HG03060 (cell line): ENCODE results near the gene IFI35.
"Not testable (repeated sequence)": the region's sequence is repeated elsewhere in the genome, so short reads cannot be mapped to it uniquely, and the experiment has no call there.

Experiments
- ATAC-seq: cut with Tn5 transposase; IDR thresholded peaks from one replicate; pipeline ENCODE4 v1.9.1; 2021; ENCODE audit warnings: low read depth, moderate number of reproducible peaks; ENCODE audit not compliant: unreplicated experiment

Gene IFI35

GRCh38 chr17:42997390-42997983 lies 9.1 kb upstream of the IFI35 start:
- ATAC-seq = no peak

- ATAC-seq = peak; percentile 90
These were observed 8.3 kb upstream of the IFI35 start, which contains the start of gene RPL27 for GRCh38 chr17:42997984-42998938. TSS of gene RPL27 (plus strand) at chr17:42998419. CDS start at chr17:42998751, 332 bp downstream.

- ATAC-seq = no peak
These were observed 7.5 kb upstream of the IFI35 start for GRCh38 chr17:42999003-42999525.

GRCh38 chr17:43000894-43001293 lies 5.7 kb upstream of the IFI35 start:
- ATAC-seq = not testable (repeated sequence)

GRCh38 chr17:43003542-43004172 lies 2.9 kb upstream of the IFI35 start:
- no peak for ATAC-seq

GRCh38 chr17:43010667-43011308 lies 4.2 kb downstream of the IFI35 start:
- ATAC-seq = no peak

- no peak for ATAC-seq
These were observed 5.3 kb downstream of the IFI35 start for GRCh38 chr17:43011728-43012472.

- ATAC-seq = no peak
These were observed 6.7 kb downstream of the IFI35 start for GRCh38 chr17:43013296-43013695.

GRCh38 chr17:43014020-43014648 lies 7.5 kb downstream of the IFI35 start:
- no peak for ATAC-seq

GRCh38 chr17:43014649-43015542 lies 8.3 kb downstream of the IFI35 start:
- no peak for ATAC-seq

- ATAC-seq = no peak
These were observed 9.0 kb downstream of the IFI35 start for GRCh38 chr17:43015579-43015978.

GRCh38 chr17:43016216-43016615 lies 9.6 kb downstream of the IFI35 start:
- ATAC-seq = no peak

- no peak for ATAC-seq
These were observed 11.6 kb downstream of the IFI35 start for GRCh38 chr17:43018008-43018853.

GRCh38 chr17:43018932-43019331 lies 12.3 kb downstream of the IFI35 start:
- ATAC-seq = no peak

GRCh38 chr17:43019418-43019817 lies 12.8 kb downstream of the IFI35 start:
- ATAC-seq = no peak

GRCh38 chr17:43020030-43020621 lies 13.5 kb downstream of the IFI35 start:
- no peak for ATAC-seq
